GM12873 (cell line): ENCODE results near the gene RNF112.

ENCODE experiments used
- TF ChIP-seq, protein P1 (sequence below): IDR thresholded peaks from 2 replicates; pipeline ENCODE4 v1.5.1; 2012; ENCODE audit warnings: low read depth, mild to moderate bottlenecking, moderate library complexity, low read length, control low read depth; ENCODE audit not compliant: insufficient read depth; ENCODE audit errors: missing control alignments

RNF112 gene, protein sequence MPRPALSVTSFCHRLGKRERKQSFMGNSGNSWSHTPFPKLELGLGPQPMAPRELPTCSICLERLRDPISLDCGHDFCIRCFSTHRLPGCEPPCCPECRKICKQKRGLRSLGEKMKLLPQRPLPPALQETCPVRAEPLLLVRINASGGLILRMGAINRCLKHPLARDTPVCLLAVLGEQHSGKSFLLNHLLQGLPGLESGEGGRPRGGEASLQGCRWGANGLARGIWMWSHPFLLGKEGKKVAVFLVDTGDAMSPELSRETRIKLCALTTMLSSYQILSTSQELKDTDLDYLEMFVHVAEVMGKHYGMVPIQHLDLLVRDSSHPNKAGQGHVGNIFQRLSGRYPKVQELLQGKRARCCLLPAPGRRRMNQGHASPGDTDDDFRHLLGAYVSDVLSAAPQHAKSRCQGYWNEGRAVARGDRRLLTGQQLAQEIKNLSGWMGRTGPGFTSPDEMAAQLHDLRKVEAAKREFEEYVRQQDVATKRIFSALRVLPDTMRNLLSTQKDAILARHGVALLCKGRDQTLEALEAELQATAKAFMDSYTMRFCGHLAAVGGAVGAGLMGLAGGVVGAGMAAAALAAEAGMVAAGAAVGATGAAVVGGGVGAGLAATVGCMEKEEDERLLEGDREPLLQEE

DNA sequence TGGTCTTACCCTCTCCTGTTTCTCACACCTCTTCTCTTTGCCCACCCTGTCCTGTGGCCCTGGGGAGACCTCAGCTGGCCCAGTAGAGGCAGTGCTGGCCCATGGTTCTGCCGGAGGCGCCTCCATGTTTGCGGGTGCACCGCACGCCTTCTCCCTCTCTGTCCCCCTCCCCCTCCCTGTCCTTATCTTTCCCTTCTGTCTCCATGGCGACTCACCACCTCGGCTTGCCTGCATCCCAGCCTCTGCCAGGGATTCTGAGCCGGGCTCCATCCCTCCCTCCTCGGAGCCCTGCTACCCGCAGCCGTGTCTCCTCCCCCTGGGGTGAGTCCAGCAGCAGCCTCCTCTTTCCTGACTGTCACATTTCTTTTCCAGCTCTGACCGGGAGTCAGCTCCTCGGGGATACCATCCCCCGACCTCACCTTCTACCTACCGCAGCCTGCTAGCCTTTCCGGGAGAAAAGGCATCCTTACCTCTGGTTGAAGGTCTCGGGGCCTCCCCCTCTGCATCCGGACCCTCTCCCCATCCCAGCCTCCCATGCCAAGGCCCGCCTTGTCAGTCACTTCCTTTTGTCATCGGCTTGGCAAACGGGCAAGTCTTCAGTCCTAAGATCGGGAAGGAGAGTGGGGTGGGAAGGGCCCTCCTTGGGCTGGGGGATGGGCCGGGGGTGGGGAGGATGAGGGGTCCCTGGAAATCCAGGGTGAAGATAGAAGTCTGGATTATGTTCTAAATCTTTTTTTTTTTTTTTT lies at the start of gene RNF112:
Gene RNF112, plus strand, starts transcription at position 358 of the 746 bp plus-strand sequence. Its CDS starts 177 bp downstream, at position 535.
- TF ChIP-seq, protein P1, sequence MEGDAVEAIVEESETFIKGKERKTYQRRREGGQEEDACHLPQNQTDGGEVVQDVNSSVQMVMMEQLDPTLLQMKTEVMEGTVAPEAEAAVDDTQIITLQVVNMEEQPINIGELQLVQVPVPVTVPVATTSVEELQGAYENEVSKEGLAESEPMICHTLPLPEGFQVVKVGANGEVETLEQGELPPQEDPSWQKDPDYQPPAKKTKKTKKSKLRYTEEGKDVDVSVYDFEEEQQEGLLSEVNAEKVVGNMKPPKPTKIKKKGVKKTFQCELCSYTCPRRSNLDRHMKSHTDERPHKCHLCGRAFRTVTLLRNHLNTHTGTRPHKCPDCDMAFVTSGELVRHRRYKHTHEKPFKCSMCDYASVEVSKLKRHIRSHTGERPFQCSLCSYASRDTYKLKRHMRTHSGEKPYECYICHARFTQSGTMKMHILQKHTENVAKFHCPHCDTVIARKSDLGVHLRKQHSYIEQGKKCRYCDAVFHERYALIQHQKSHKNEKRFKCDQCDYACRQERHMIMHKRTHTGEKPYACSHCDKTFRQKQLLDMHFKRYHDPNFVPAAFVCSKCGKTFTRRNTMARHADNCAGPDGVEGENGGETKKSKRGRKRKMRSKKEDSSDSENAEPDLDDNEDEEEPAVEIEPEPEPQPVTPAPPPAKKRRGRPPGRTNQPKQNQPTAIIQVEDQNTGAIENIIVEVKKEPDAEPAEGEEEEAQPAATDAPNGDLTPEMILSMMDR: no peak

DNA sequence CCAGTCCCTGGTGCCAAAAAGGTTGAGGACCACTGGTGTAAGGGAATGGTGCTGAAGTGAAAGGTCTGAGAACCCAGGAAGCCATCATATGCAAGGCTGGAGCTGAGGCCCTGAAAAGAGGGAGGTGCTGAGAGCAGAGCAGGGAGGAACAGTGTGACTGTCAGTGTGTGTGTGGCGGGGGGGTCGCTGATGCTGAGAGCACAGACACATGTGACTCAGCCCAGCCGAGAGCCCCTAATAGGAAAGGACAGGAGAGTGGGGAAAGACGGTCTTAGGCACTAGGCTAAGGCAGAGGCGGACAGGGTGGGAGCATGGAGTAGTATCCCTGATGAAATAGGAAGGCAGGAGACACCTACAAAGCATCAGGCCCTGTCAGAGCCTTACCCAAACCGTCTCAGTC lies 49.7 kb upstream of the RNF112 start:
- TF ChIP-seq, protein P1: no peak

DNA sequence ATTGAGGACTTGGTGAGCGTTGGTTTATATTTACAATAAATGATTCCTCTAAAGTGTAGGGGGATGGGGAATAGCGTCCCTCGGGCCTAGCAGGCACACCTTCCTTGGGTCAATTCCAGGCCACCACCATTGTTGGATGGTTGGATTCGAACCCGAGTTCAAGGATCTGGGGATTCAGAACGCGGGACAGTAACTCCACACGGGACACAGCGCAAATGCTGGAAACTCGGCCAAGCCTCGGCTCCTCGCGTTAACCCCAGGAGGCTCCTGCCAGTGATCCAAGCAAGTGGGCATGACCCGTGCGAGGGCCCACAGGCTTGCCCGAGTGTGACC lies 49.1 kb upstream of the RNF112 start:
- TF ChIP-seq, protein P1: no peak

DNA sequence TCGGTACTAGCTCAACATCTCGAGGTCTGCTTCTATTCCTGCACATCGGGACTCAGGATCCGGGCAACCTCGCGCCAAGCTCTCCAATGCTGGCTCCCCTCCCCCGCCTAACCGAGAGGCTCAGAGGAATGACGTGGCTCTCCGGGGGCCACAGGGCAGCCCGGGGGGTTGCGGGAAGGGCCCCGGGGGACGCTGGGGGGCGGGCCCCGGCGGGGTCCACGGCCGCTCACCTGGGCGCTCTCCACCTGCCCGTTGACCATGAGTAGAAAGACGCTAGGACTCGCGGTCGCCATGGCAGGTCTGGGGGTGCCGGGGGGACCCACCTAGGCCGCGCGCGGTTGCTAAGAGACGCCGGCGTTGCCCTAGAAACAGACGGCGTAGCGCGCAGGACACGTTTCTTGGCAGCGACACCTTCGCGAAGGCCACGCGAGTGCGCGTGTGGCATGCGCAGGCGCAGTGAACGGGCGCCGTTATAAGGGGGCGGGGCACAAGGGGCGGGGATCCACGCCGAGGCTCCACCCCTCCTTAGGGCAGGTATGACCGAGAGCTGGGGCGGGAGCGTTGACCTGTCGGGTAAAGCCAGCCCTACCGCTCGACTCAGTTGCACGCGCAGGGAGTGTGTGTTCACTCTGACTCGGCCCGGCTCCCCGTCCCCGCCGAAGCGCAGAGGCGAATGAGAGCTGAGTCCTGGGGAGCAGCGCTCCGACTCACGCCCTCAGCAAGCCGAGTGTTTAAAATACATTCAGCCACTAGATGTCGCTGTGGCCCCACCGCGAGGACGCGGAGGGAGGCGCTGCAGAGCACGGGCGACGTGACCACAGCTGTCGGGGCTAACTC lies 48.5 kb upstream of the RNF112 start, which contains the start of gene B9D1:
Gene B9D1, minus strand, starts transcription at position 447 of the 837 bp plus-strand sequence. Its CDS starts 154 bp downstream, at position 293.
- TF ChIP-seq, protein P1: peak; percentile 95

DNA sequence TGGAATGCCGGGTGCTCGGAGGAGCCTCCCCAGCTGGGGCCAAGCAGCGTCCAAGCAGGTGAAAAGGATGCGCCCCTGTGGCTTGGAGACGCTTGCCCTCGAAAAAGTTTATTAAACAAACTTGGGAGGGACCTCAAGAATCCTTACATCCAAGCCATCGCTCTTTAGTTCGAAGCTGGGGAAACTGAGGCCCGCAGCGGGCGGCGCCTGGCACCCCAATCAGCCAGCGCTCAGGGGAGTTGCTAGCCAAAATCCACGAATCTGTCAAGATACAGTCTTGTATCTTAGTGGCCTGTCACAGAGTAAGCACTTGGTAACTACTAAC lies 48.0 kb upstream of the RNF112 start:
- TF ChIP-seq, protein P1: no peak

DNA sequence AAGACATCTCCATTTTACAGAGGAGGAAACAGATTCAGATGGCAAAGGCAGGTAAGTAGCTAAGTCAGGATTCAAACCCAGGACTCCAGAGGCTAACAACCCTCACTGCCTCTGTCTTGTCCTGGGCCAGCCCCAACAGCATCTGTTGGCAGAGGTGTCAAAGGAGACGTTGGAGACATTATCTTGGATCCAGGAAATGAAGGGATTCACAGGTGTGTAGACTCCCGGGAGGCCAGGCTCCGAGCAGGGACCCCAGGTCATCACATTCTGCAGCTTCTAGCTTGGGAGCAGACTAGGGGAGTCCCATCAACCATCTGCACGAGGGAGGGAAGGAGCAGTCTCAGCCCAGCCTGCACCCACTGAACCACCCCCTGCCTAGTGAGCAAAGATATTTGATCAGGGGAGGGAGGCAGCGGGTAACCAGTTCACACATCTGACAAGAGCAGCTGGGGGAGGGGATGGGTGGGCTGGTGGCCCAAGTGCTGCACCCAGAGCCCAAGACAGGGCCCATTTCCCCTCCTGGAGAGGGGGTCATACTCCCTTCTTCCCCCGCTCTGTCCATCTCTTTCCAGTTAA lies 47.5 kb upstream of the RNF112 start:
- TF ChIP-seq, protein P1: no peak
